ENCODE results near the gene HNRNPLL.

DNA sequence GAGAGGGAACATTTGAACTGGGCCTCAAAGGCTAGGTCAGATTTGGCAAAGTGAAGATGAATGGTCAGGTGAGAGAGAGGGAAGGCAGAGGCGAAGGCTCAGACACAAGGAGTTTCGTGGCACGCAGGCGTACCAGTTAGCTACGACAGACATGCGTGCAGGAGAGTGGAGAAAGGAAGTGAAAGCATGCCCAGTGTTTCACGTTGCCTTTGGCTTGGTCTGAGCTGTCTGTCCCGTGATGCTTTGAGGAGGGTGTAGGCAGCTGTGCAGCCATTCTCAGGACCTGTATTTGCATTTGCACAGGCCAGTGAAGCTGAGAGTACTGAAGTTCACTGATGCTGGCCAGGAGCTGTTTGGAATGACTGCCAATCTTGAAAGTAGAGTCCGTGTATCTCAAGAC, 69.5 kb downstream of the HNRNPLL start:
- peak; percentile 51 for TF ChIP-seq POLR2AphosphoS5 (IDR thresholded peaks at IDR 0.05)
- TF ChIP-seq, protein P1, sequence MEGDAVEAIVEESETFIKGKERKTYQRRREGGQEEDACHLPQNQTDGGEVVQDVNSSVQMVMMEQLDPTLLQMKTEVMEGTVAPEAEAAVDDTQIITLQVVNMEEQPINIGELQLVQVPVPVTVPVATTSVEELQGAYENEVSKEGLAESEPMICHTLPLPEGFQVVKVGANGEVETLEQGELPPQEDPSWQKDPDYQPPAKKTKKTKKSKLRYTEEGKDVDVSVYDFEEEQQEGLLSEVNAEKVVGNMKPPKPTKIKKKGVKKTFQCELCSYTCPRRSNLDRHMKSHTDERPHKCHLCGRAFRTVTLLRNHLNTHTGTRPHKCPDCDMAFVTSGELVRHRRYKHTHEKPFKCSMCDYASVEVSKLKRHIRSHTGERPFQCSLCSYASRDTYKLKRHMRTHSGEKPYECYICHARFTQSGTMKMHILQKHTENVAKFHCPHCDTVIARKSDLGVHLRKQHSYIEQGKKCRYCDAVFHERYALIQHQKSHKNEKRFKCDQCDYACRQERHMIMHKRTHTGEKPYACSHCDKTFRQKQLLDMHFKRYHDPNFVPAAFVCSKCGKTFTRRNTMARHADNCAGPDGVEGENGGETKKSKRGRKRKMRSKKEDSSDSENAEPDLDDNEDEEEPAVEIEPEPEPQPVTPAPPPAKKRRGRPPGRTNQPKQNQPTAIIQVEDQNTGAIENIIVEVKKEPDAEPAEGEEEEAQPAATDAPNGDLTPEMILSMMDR (IDR thresholded peaks at IDR 0.05), result no peak

Measured in gastroesophageal sphincter (tissue), 3 donors.